Stomach smooth muscle (tissue), 2 donors: Measurements from ENCODE around the gene LAT.
A peak's percentile ranks its signal among the peaks of the same experiment; 100 is the strongest.
"Not testable (repeated sequence)": the region's sequence is repeated elsewhere in the genome, so short reads cannot be mapped to it uniquely, and the experiment has no call there.

Experiments used
- H3K27ac ChIP-seq: one replicate; pipeline ENCODE4 v1.7.0; 2013; ENCODE audit warnings: mild to moderate bottlenecking, low read length, inconsistent platforms
- H3K27me3 ChIP-seq, 2 donors: one replicate each; pipeline ENCODE4 v1.7.0; 2013; ENCODE audit warnings: low read length in 2 of 2; ENCODE audit not compliant: insufficient read depth in 2 of 2, control insufficient read depth in 1 of 2
- H3K36me3 ChIP-seq, 2 donors: one replicate each; pipeline ENCODE4 v1.7.0; 2013; ENCODE audit warnings: low read length in 2 of 2; ENCODE audit not compliant: control insufficient read depth in 2 of 2, insufficient read depth in 2 of 2
- H3K4me1 ChIP-seq: one replicate; pipeline ENCODE4 v1.7.0; 2013; ENCODE audit warnings: low read length; ENCODE audit not compliant: control insufficient read depth, insufficient read depth
- H3K4me3 ChIP-seq, 2 donors: one replicate each; pipeline ENCODE4 v1.7.0; 2013; ENCODE audit warnings: low read length in 2 of 2
- H3K9ac ChIP-seq, 2 donors: one replicate each; pipeline ENCODE4 v1.7.0; 2013; ENCODE audit warnings: low read length in 2 of 2, mild to moderate bottlenecking in 1 of 2
- H3K9me3 ChIP-seq, 2 donors: one replicate each; pipeline ENCODE4 v1.7.0; 2013; ENCODE audit warnings: low read length in 2 of 2; ENCODE audit not compliant: control insufficient read depth in 2 of 2
- donor health status: healthy.
- donor health status: Pancreatic carcinoma.

The LAT gene, protein sequence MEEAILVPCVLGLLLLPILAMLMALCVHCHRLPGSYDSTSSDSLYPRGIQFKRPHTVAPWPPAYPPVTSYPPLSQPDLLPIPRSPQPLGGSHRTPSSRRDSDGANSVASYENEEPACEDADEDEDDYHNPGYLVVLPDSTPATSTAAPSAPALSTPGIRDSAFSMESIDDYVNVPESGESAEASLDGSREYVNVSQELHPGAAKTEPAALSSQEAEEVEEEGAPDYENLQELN

DNA sequence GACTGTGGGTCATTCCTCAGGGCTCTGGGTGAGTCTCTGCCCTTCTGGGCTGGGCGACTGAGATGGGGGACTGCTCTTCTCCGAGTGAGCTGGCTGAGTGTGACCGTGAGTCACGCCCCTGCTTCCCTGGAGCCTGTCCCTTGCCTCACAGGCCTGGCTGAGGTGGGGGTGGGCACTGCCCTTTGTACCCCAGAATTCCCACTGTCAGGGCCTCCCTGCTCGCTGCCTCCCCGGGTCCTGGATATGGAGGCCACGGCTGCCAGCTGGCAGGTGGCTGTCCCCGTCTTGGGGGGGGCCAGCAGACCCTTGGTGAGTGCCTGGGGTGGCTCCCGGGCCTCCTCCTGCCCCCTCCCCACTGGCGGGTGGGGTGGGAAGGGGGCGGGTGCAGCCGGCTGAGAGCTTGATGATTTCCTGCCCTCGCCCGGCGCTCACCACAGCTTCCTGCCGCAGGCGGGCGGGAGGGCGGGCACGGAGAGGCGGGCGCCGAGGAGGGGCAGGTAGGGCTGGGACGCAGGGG lies at the start of gene LAT:
Gene LAT (plus strand): TSS at position 434 of the 517 bp plus-strand sequence. CDS start 366 bp downstream, outside the sequence.
- no peaks in the 10 kb centered on the region for H3K27me3 ChIP-seq
- H3K4me3 ChIP-seq: no peak within 1 kb of the TSS
- peaks cover 0 to 6% of the 10 kb centered on the region in 2 donors for H3K9me3 ChIP-seq
- H3K27ac ChIP-seq: no peak within 1 kb of the TSS
- no peak within 1 kb of the TSS for H3K9ac ChIP-seq
- H3K4me1 ChIP-seq: no peaks in the 10 kb centered on the region
- peaks cover 29 to 41% of the 10 kb centered on the region in 2 donors for H3K36me3 ChIP-seq

DNA sequence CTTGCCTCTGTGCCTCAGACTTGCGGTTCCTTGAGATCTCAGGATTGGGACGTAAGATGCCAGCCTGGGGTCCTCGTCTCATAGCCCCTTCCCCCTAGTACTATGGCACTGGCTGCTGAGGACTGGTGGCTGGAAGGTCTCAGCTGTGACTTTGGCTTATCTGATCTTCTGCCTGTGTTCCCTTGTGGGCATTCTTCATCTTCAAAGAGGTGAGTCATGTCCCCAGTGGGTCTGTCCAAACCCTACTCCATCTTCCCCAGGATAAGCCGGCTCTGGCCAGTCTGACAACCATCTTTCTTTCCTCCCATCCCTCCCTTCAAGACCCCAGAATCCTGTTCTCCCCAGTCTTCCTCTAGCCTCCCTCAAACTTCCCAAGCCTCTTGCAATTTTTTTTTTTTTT lies 49.5 kb upstream of the LAT start:
- no peaks in the 10 kb centered on the region for H3K9me3 ChIP-seq
- H3K4me3 ChIP-seq: no peak overlapping the region
- no peaks in the 10 kb centered on the region for H3K36me3 ChIP-seq
- no peak overlapping the region for H3K9ac ChIP-seq
- H3K4me1 ChIP-seq: no peaks in the 10 kb centered on the region
- H3K27ac ChIP-seq: no peak overlapping the region
- peaks cover 5 to 9% of the 10 kb centered on the region in 2 donors for H3K27me3 ChIP-seq

DNA sequence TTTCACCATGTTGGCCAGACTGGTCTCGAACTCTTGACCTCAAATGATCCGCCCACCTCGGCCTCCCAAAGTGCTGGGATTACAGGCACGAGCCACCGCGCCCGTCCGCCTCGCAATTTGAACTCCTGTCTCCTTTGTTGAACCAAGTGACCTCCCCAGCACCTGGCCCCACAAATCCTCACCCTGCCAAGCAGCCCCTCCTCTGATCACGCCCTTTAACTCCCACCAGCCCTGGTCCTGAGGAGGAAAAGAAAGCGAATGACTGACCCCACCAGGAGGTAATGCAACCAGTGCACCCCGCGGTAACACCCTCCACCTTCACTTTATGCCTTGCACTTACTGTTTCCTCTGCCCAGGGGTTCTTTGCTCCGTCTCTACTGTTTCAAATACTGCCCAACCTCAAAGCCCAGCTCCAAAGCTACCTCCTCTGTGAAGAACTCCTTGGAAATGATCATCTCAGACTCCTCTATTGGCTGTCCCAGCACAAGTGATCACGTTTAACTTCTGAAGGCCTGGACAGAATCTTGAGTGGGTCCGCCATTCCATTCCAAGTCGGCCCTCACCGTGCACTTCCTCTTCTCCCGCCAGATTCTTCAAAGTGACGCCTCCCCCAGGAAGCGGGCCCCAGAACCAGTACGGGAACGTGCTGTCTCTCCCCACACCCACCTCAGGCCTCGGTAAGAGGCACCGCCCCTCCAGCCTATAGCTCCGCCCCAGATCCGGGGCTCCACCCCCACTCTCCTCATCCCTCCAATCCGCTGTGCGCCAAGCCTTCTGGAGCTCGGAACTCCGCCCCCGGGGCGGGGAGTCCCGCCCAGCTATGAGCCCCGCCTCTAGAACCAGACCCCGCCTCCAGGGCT lies 48.7 kb upstream of the LAT start:
- peaks cover 5 to 9% of the 10 kb centered on the region in 2 donors for H3K27me3 ChIP-seq
- no peaks in the 10 kb centered on the region for H3K36me3 ChIP-seq
- H3K9ac ChIP-seq: no peak overlapping the region
- no peak overlapping the region for H3K27ac ChIP-seq
- no peaks in the 10 kb centered on the region for H3K4me1 ChIP-seq
- peak overlapping the region in 1 of 2 donors; percentile 44 for H3K4me3 ChIP-seq
- no peaks in the 10 kb centered on the region for H3K9me3 ChIP-seq

DNA sequence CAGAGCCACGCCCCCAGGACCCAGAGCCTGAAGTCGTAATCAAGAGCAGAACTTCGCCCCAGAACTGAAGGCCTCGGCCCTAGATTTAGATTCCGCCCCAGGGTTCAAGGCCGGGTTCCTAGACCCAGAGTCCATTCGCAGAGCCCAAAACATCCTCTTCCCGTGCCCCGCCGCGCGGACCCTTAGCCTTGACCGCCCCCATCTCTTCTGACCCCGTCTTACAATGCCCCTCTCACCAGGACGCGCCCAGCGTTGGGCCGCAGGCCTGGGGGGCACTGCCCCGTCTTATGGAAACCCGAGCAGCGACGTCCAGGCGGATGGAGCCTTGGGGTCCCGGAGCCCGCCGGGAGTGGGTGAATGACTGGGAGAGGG lies 48.1 kb upstream of the LAT start:
- Histone ChIP-seq H3K27me3 (peaks cover 5 to 9% of the 10 kb centered on the region in 2 donors), H3K4me3 (no peak overlapping the region), H3K9ac (no peak overlapping the region), H3K9me3 (no peaks in the 10 kb centered on the region), H3K36me3 (no peaks in the 10 kb centered on the region), H3K27ac (no peak overlapping the region), H3K4me1 (no peaks in the 10 kb centered on the region)

DNA sequence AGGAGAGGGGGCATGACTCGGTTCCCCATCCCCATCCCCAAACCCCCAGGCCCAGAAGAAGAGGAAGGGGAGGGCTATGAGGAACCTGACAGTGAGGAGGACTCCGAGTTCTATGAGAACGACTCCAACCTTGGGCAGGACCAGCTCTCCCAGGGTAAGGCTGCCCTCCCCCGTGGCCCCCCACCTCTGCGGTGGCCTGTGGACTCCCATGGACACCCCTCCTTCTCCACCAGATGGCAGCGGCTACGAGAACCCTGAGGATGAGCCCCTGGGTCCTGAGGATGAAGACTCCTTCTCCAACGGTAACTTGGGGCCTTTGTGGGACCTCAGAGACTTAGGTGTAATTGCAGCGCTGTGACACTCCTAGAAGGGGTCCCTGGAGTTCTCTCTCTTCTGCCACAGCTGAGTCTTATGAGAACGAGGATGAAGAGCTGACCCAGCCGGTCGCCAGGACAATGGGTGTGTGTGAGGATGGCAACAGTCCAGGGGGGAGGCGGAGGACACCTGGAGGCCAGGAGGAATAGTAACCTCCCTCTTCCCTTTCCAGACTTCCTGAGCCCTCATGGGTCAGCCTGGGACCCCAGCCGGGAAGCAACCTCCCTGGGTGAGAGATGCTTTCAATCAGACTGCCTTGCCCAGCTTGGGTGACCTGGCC lies 47.5 kb upstream of the LAT start:
- no peaks in the 10 kb centered on the region for H3K4me1 ChIP-seq
- H3K4me3 ChIP-seq: no peak overlapping the region
- H3K36me3 ChIP-seq: no peaks in the 10 kb centered on the region
- no peaks in the 10 kb centered on the region for H3K9me3 ChIP-seq
- no peak overlapping the region for H3K9ac ChIP-seq
- no peak overlapping the region for H3K27ac ChIP-seq
- peaks cover 5 to 9% of the 10 kb centered on the region in 2 donors for H3K27me3 ChIP-seq

DNA sequence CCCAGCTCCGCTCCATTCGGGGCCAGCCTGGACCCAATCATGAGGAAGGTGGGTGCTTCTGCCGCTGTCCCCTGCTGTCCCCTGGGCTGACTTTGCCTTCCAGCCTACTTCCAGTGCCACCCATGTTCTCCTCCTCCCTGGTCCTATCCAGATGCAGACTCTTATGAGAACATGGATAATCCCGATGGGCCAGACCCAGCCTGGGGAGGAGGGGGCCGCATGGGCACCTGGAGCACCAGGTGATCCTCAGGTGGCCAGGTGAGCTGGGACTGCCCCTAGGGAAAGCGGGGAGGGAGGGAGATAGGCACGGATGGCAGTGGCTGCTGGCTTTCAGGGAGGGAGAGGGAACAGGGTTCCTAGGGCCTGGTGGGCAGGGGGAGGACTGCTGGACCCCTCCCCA lies 46.1 kb upstream of the LAT start:
- no peak overlapping the region for H3K9ac ChIP-seq
- no peaks in the 10 kb centered on the region for H3K4me1 ChIP-seq
- no peaks in the 10 kb centered on the region for H3K9me3 ChIP-seq
- H3K4me3 ChIP-seq: no peak overlapping the region
- no peak overlapping the region for H3K27ac ChIP-seq
- no peaks in the 10 kb centered on the region for H3K36me3 ChIP-seq
- H3K27me3 ChIP-seq: peaks cover 5 to 9% of the 10 kb centered on the region in 2 donors

DNA sequence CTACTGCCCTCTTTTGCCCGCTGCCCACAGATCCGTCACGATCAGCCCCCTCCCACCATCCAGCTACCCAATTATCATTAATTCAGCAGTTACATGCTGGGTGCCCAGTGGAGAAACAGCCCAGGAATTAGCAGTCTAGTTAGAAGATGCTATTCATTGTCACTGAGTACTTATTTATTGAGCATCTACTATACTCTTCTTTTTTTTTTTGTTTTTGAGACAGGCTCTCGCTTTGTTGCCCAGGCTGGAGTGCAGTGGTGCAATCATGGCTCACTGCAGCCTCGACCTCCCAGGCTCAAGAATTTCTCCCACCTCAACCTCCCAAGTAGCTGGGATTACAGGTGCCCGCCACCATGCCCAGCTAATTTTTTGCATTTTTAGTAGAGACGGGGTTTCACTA lies 45.0 kb upstream of the LAT start:
- not testable (repeated sequence) for H3K9me3 ChIP-seq, H3K27ac ChIP-seq, H3K27me3 ChIP-seq, H3K9ac ChIP-seq, H3K36me3 ChIP-seq, H3K4me3 ChIP-seq, H3K4me1 ChIP-seq

DNA sequence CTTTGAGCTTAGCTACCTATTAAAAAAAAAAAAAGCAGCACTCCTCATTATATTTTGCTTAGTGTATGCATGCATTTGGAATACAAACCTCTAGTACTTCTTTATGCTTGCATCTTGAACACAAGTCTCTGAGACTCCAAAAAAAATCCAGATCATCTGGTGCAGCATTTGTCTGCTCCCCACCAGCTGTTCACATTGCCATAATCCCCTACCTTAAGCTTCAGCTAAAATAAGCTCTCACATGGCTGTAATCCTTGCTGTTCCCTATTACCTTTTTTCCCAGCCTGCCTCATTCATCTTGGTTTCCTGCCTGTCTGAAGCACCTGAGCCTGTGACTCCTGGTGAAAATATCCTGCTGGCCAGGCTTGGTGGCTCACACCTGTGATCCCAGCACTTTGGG lies 41.6 kb upstream of the LAT start:
- no peak overlapping the region for H3K4me3 ChIP-seq
- H3K27me3 ChIP-seq: peaks cover 3 to 5% of the 10 kb centered on the region in 2 donors
- H3K4me1 ChIP-seq: peaks cover 8% of the 10 kb centered on the region
- no peak overlapping the region for H3K27ac ChIP-seq
- H3K9ac ChIP-seq: no peak overlapping the region
- no peaks in the 10 kb centered on the region for H3K36me3 ChIP-seq
- no peaks in the 10 kb centered on the region for H3K9me3 ChIP-seq

DNA sequence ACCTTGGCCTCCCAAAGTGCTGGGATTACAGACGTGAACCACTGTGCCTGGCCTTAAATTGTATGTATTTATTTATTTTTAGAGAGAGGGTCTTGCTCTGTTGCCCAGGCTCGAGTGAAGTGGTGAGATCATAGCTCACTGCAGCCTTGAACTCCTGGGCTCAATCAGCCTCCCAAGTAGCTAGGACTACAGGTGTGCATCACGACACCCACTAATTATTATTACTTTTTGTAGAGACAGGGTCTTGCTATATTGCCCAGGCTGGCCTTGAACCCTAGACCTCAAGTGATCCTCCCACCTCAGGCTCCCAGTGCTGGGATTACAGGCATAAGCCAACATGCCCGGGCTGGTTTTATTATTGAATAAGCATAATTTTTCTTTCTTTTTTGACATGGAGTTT lies 38.2 kb upstream of the LAT start:
- H3K27me3 ChIP-seq: no peaks in the 10 kb centered on the region
- no peak overlapping the region for H3K27ac ChIP-seq
- H3K9ac ChIP-seq: no peak overlapping the region
- H3K9me3 ChIP-seq: no peaks in the 10 kb centered on the region
- no peaks in the 10 kb centered on the region for H3K36me3 ChIP-seq
- H3K4me3 ChIP-seq: no peak overlapping the region
- peaks cover 11% of the 10 kb centered on the region for H3K4me1 ChIP-seq

DNA sequence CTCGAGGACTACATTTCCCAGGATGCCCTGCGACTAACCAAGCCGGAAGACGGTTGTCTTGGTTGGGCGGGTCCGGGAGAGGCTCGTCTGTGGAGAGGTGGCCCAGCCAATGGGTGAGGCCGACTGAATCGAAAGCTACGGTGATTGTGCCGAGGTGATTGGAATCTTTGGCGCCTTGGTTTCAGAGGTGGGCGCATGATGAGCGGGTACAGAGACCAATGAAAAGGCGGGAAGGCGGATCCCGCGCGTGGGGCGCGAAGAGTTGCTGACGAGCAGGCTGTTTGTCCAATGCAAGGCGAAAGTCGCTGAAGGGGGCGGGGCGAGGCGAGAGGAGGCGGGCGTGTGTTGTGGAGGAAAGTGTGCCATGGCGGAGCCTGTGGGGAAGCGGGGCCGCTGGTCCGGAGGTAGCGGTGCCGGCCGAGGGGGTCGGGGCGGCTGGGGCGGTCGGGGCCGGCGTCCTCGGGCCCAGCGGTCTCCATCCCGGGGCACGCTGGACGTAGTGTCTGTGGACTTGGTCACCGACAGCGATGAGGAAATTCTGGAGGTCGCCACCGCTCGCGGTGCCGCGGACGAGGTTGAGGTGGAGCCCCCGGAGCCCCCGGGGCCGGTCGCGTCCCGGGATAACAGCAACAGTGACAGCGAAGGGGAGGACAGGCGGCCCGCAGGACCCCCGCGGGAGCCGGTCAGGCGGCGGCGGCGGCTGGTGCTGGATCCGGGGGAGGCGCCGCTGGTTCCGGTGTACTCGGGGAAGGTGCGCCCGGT lies 34.0 kb upstream of the LAT start, which contains the start of gene NFATC2IP:
Gene NFATC2IP (plus strand): TSS at position 290 of the 762 bp plus-strand sequence. CDS start 75 bp downstream, at position 365.
- Histone ChIP-seq H3K9me3 (no peaks in the 10 kb centered on the region), H3K4me1 (peaks cover 12% of the 10 kb centered on the region), H3K27ac (peak within 1 kb of the TSS; percentile 55), H3K9ac (peak within 1 kb of the TSS; percentile 69 to 74), H3K36me3 (peaks cover 12 to 18% of the 10 kb centered on the region in 2 donors), H3K27me3 (no peaks in the 10 kb centered on the region), H3K4me3 (peak within 1 kb of the TSS; percentile 63 to 80)
